ENCODE results near the gene PLSCR2. TPM values are rescaled to one million over a fixed set of nuclear protein-coding genes. Genes with fewer than 3 reads are reported as not detected.
A peak's percentile ranks its signal among the peaks of the same experiment; 100 is the strongest.
"Not testable (repeated sequence)": the region's sequence is repeated elsewhere in the genome, so short reads cannot be mapped to it uniquely, and the experiment has no call there.

Gene PLSCR2
- total RNA-seq, 1 donor = 0.43 TPM

DNA sequence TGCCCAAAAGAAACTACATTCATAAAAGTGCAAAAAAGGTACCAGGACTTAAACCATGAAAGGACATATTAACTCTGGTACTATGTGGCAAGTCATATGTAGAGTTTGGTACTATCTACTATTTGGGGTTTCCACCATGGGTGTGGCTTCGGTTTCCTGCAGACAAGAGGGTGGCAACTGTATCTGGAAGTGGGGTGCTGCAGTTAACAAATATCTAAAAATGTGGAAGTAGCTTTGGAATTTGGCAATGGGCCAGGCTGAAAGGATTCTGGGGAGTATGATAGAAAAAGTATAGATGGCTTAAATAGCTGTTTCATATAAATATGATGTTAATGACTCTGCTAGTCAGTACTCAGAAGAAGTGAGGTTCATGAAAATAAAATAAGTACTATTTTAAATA, 44.0 kb downstream of the PLSCR2 start:
- TF ChIP-seq, protein P1, sequence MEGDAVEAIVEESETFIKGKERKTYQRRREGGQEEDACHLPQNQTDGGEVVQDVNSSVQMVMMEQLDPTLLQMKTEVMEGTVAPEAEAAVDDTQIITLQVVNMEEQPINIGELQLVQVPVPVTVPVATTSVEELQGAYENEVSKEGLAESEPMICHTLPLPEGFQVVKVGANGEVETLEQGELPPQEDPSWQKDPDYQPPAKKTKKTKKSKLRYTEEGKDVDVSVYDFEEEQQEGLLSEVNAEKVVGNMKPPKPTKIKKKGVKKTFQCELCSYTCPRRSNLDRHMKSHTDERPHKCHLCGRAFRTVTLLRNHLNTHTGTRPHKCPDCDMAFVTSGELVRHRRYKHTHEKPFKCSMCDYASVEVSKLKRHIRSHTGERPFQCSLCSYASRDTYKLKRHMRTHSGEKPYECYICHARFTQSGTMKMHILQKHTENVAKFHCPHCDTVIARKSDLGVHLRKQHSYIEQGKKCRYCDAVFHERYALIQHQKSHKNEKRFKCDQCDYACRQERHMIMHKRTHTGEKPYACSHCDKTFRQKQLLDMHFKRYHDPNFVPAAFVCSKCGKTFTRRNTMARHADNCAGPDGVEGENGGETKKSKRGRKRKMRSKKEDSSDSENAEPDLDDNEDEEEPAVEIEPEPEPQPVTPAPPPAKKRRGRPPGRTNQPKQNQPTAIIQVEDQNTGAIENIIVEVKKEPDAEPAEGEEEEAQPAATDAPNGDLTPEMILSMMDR (IDR thresholded peaks at IDR 0.05; ENCODE audit: insufficient read depth, low read depth, low read length) = no peak
- no peak overlapping the region for H3K4me3 ChIP-seq (ENCODE audit: low read depth, low read length)
- DNase-seq (ENCODE audit: low read depth) = no peak

DNA sequence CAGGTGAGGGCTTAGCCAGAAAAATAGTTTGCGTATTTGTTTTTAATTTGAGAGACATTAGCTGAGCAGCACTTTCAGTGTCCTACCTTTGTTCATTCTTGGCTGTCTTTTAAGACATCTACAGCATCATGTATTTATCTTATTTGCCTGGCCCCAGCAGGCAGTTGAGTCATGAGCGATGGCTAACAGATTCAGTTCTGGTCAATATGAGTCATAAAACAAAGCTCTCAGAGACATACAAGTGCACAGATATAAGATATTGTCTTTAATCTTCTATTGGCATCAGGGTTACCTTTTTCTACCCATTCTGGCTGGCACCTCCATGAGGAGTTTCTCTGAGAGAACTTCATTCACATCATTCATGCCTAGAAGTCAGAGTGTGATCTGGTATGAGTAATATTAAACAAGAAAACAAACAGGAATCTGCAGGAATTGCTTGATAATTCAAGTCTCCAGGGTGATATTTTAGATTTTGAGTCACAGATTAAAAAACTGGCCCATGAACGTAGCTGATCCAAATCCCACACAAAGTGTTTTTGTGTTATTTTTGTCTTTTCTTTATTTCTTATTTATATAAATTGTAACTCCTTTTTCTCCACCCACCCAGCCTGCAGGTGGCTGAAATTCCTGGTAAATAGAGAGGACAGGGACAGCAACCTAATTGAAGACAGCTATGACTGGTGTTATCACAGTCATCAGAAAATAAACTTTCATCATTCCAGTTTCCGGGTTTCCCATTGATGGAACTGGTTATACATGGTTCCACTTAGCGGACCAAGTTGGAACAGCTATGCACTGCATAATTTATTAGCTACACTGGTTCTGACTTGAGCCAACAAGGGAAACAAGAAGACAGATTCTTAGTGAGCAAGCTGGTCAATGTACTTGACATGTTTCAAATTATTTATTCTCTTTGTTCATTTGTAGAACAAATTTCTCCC, 47.3 kb downstream of the PLSCR2 start:
- DNase-seq (ENCODE audit: low read depth) = peak; percentile 24
- no peak overlapping the region for H3K4me3 ChIP-seq (ENCODE audit: low read depth, low read length)
- TF ChIP-seq, protein P1 (IDR thresholded peaks at IDR 0.05; ENCODE audit: insufficient read depth, low read depth, low read length) = no peak

DNA sequence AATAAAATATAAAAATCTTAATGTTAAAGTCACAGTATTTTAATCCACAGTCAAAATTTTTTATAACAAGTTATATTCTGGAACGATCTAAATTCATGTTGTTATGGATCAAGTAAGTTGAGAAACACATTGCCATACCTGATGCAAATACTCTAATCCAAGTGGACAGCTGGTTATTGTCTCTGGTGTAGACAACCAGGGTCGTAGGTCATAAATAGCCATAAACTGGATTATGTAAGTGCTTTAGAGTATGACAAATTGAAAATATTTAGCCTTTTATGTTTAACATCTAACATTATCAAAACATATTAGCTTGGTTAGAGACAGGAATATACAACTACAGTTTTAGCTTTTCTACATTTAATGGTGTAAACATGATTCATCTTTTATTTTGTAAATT, 53.0 kb downstream of the PLSCR2 start:
- TF ChIP-seq, protein P1 (IDR thresholded peaks at IDR 0.05; ENCODE audit: insufficient read depth, low read depth, low read length) = no peak
- no peak overlapping the region for H3K4me3 ChIP-seq (ENCODE audit: low read depth, low read length)
- peak; percentile 64 for DNase-seq (ENCODE audit: low read depth)

DNA sequence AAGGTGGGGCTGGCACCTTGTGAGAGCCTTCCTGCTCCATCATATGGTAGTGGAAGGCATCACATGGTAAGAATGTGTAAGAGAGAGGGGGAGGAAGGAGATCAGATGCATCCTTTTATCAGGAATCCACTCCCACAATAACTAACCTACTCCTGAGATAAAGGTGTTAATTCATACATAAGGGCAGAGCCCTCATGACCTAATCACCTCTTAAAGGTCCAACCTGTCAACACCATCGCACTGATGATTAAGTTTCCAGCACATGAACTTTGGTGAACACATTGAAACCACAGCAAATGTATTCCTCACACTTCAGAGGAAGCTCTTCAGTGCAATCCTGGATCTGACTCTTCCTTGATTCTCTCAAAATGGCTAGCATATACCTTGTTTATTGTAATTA, 55.4 kb downstream of the PLSCR2 start:
- no peak for DNase-seq (ENCODE audit: low read depth)
- TF ChIP-seq, protein P1 (IDR thresholded peaks at IDR 0.05; ENCODE audit: insufficient read depth, low read depth, low read length) = no peak
- no peak overlapping the region for H3K4me3 ChIP-seq (ENCODE audit: low read depth, low read length)

DNA sequence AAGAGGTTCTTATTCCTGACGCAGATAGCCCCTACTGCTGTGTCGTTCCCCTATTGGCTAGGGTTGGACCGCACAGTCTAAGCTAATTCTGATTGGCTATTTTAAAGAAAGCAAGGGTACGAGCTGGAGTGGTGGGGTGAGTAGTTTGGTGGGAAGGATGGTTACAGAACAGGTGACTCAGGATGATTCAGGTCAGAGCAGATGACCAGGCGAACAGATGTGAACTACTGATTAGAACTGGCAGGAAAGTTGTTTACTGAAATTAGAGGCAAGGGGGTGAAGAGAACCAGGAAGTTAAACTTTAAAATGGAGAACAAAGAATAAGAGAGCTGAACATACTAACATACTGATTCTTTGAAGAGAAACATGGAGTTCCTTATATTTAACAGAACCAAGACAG, 56.6 kb downstream of the PLSCR2 start:
- H3K4me3 ChIP-seq (ENCODE audit: low read depth, low read length); DNase-seq (ENCODE audit: low read depth): not testable (repeated sequence)

DNA sequence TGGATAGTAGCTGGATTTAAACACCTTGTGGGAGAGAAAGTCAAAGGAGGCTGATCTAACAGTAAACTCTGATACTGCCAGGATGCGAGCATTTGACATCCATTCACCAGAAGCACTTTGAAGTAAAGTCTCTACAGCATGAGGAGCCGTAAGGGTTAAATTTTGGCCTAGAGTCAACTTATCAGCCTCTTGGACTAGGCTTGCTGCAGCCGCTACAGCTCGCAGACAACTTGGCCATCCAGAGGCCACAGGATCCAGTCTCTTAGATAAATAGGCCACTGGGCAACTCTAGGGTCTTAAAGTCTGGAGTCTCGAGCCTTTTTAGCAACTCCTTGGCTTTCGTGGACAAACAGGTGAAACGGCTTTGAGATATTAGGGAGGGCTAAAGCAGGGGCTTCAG, 61.4 kb downstream of the PLSCR2 start:
- H3K4me3 ChIP-seq (ENCODE audit: low read depth, low read length) = no peak overlapping the region
- TF ChIP-seq, protein P1 (IDR thresholded peaks at IDR 0.05; ENCODE audit: insufficient read depth, low read depth, low read length) = no peak
- DNase-seq (ENCODE audit: low read depth) = no peak

DNA sequence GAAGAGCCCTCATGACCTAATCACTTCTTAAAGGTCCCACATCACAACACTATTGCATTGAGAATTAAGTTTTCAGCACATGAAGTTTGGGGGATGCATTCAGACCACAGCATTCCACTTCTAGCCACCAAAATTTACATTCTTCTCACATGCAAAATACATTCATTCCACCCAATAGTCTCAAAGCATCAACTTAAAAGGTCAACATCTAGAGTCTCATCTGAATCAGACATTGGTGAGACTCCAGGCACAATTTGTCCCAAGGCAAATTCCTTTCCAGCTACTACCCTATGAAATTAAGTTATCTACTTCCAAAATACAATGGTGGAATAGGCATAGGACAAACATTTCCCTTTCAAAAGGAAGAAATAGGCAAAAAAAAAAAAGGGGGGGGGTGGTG, 64.9 kb downstream of the PLSCR2 start:
- H3K4me3 ChIP-seq (ENCODE audit: low read depth, low read length) = no peak overlapping the region
- TF ChIP-seq, protein P1 (IDR thresholded peaks at IDR 0.05; ENCODE audit: insufficient read depth, low read depth, low read length) = no peak
- no peak for DNase-seq (ENCODE audit: low read depth)
